WERI-Rb-1 (cell line): ENCODE measurements around the gene PPFIBP1.

Experiments
- DNase-seq: peaks from one replicate; pipeline ENCODE4 v3.0.0-alpha.2; 2020
- H3K27ac ChIP-seq: fragments of 250-450 bp; sonication (Bioruptor Pico); 2 replicates; pipeline ENCODE4 v1.5.1; 2020; ENCODE audit warnings: mild to moderate bottlenecking, moderate library complexity
- H3K27me3 ChIP-seq: fragments of 250-450 bp; sonication (Bioruptor Pico); 2 replicates; pipeline ENCODE4 v1.5.1; 2021; ENCODE audit warnings: mild to moderate bottlenecking, low read depth, moderate library complexity; ENCODE audit not compliant: insufficient read depth, severe bottlenecking
- H3K36me3 ChIP-seq: fragments of 250-450 bp; sonication (Bioruptor Pico); 2 replicates; pipeline ENCODE4 v1.5.1; 2020; ENCODE audit warnings: mild to moderate bottlenecking, moderate library complexity
- H3K4me3 ChIP-seq: 2 replicates; pipeline ENCODE4 v1.5.1; 2011; ENCODE audit warnings: low read depth, mild to moderate bottlenecking, control low read depth, low read length
- H3K9me3 ChIP-seq: fragments of 250-450 bp; sonication (Bioruptor Pico); 2 replicates; pipeline ENCODE4 v1.5.1; 2021; ENCODE audit warnings: mild to moderate bottlenecking, moderate library complexity; ENCODE audit not compliant: severe bottlenecking
- CTCF ChIP-seq: IDR thresholded peaks from 2 replicates; pipeline ENCODE4 v1.5.1; 2011; ENCODE audit warnings: low read depth, mild to moderate bottlenecking, control low read depth, inconsistent platforms, low read length

PPFIBP1 gene

GRCh38 chr12:27547592-27547991, 23.6 kb downstream of the PPFIBP1 start:
- H3K36me3 ChIP-seq = no peaks in the 10 kb centered on the region
- no peak overlapping the region for H3K4me3 ChIP-seq
- no peaks in the 10 kb centered on the region for H3K27me3 ChIP-seq
- no peak overlapping the region for H3K27ac ChIP-seq
- no peaks in the 10 kb centered on the region for H3K9me3 ChIP-seq
- no peak for TF ChIP-seq CTCF
- DNase-seq = no peak

GRCh38 chr12:27548301-27549199, 24.5 kb downstream of the PPFIBP1 start:
- DNase-seq = no peak
- TF ChIP-seq CTCF = no peak
- Histone ChIP-seq H3K27ac (no peak overlapping the region), H3K4me3 (no peak overlapping the region), H3K36me3 (no peaks in the 10 kb centered on the region), H3K9me3 (no peaks in the 10 kb centered on the region), H3K27me3 (no peaks in the 10 kb centered on the region)

GRCh38 chr12:27549236-27549800, 25.3 kb downstream of the PPFIBP1 start:
- Histone ChIP-seq H3K27ac (no peak overlapping the region), H3K27me3 (no peaks in the 10 kb centered on the region), H3K9me3 (no peaks in the 10 kb centered on the region), H3K4me3 (no peak overlapping the region), H3K36me3 (no peaks in the 10 kb centered on the region)
- no peak for DNase-seq
- TF ChIP-seq CTCF = no peak

- Histone ChIP-seq H3K27ac (no peak overlapping the region), H3K4me3 (no peak overlapping the region), H3K36me3 (no peaks in the 10 kb centered on the region), H3K27me3 (no peaks in the 10 kb centered on the region), H3K9me3 (no peaks in the 10 kb centered on the region)
- no peak for DNase-seq
- TF ChIP-seq CTCF = no peak
Observed at GRCh38 chr12:27549801-27550652, 26.0 kb downstream of the PPFIBP1 start.

GRCh38 chr12:27550653-27550975, 26.6 kb downstream of the PPFIBP1 start:
- no peak for TF ChIP-seq CTCF
- DNase-seq = no peak
- Histone ChIP-seq H3K9me3 (no peaks in the 10 kb centered on the region), H3K27me3 (no peaks in the 10 kb centered on the region), H3K4me3 (no peak overlapping the region), H3K27ac (no peak overlapping the region), H3K36me3 (no peaks in the 10 kb centered on the region)
